ENCODE results near the gene SMYD3.

SMYD3 gene

DNA sequence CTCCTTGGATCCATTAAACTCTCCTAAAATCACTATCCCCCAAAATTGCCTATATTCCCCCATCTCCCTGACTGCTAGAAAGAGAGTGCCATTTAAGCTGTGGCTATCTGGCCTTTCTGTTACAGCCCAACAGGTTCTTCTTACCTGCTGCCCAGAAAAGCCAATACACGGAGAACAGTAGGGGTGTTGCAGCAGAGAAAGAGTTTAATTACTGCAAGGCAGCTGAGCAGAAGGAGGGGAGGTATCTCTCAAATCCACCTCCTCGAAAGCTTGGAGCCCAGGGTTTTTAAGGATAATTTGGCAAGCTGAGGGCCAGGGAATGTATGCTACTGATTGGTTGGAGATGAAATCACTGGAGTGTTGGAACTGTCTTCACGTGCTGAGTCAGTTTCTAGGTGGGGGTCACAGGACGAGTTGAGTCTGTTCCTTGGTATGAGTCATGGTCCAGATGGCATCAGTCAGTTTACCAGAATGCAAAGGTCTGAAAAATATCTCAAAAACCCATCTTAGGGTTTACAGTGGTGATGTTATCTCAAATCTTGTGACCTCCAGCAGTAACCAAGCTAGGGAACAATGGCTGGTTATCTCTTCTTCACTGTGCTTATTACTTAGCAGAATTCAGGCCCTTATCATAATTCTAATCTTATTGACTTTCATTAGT is 89.8 kb downstream of the SMYD3 start:
- Histone ChIP-seq H3K27me3 (no peaks in the 10 kb centered on the region), H3K36me3 (no peaks in the 10 kb centered on the region; the same call in 1 of the 2 replicates), H3K4me3 (ENCODE audit: low read depth, low read length) (no peak overlapping the region), H3K9me3 (no peaks in the 10 kb centered on the region), H3K4me1 (peaks cover 6% of the 10 kb centered on the region; the same call in 1 of the 2 replicates)
- DNase-seq: no peak
- TF ChIP-seq, protein P1, sequence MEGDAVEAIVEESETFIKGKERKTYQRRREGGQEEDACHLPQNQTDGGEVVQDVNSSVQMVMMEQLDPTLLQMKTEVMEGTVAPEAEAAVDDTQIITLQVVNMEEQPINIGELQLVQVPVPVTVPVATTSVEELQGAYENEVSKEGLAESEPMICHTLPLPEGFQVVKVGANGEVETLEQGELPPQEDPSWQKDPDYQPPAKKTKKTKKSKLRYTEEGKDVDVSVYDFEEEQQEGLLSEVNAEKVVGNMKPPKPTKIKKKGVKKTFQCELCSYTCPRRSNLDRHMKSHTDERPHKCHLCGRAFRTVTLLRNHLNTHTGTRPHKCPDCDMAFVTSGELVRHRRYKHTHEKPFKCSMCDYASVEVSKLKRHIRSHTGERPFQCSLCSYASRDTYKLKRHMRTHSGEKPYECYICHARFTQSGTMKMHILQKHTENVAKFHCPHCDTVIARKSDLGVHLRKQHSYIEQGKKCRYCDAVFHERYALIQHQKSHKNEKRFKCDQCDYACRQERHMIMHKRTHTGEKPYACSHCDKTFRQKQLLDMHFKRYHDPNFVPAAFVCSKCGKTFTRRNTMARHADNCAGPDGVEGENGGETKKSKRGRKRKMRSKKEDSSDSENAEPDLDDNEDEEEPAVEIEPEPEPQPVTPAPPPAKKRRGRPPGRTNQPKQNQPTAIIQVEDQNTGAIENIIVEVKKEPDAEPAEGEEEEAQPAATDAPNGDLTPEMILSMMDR (IDR thresholded peaks at IDR 0.05; ENCODE audit: low read depth, low read length): no peak

DNA sequence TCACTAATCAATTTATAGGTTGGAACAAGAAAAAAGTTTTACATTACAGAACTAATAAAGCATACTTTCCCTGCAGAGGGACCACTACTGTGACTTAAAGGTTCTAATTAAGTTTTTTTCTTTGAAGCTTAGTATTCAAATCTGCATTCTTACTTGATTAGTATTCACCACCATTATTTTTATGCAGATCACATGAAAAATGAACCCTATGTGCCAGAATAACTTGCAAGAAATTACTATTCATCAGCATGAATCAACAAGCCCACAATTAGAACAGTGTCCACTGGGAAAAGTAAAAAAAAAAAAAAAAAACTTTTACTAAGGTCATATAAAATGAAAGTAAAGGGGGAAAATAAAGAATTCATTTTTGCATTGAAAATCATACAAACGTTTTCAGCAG is 90.8 kb downstream of the SMYD3 start:
- Histone ChIP-seq H3K9me3 (no peaks in the 10 kb centered on the region), H3K4me1 (peaks cover 6% of the 10 kb centered on the region; the same call in 1 of the 2 replicates), H3K4me3 (ENCODE audit: low read depth, low read length) (no peak overlapping the region), H3K27me3 (no peaks in the 10 kb centered on the region), H3K36me3 (no peaks in the 10 kb centered on the region; the same call in 1 of the 2 replicates)
- DNase-seq: no peak
- TF ChIP-seq, protein P1 (IDR thresholded peaks at IDR 0.05; ENCODE audit: low read depth, low read length): no peak

DNA sequence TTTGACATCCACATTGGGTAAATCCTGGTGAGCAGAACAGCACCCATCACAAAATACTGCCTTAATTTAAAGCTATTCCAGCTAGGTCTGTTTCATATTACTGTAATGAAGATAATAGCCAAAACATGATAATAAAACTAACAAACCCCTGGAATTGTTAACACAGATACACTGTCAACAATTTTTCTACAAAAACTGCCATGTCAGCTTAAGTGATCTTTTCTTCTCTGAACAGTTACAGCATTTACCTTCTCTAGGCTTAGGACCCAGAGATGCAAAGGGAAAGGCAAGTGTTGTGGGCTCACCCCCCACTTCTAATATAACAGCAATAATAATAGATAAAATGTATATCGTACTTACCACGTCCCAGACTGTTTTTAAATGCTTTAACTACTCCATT is 92.1 kb downstream of the SMYD3 start:
- Histone ChIP-seq H3K9me3 (no peaks in the 10 kb centered on the region), H3K4me1 (peaks cover 6% of the 10 kb centered on the region; the same call in 1 of the 2 replicates), H3K36me3 (no peaks in the 10 kb centered on the region; the same call in 1 of the 2 replicates), H3K4me3 (ENCODE audit: low read depth, low read length) (no peak overlapping the region), H3K27me3 (no peaks in the 10 kb centered on the region)
- TF ChIP-seq, protein P1 (IDR thresholded peaks at IDR 0.05; ENCODE audit: low read depth, low read length): no peak
- no peak for DNase-seq

DNA sequence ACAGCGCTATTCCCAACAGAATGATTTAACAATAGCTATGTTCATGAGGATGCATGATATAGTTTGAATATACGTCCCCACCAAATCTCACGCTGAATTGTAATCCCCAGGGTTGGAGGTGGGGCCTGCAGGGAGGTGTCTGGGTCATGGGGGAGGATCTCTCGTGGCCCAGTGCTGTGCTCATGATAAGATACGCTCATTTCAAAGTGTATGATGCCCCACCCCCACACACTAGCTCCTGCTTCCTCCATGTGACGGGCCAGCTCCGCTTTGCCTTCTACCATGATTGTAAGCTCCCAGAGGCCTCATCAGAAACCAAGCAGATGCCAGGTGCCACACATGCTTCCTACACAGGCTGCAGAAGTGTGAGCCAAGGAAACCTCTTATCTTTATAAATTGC is 93.6 kb downstream of the SMYD3 start:
- no peak overlapping the region for H3K4me3 ChIP-seq (ENCODE audit: low read depth, low read length)
- no peaks in the 10 kb centered on the region for H3K27me3 ChIP-seq
- DNase-seq: no peak

DNA sequence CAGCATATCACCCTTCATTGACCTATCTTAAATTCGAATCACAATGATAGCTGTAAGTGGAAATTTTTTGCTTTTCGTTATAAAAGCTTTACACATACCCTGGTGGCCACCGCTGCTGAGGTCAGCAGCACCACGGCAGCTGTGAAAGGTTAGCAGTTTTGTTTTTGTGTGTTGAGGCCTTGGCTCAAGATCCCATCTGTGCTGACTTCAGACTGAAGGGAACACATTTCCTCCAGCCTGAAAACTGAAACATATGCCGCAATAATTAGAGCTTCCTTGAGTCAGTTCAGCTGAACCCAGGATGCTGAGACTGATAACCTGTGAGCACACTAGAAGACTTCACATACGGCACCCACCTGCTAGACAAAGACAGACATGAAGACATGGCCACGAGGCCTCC is 103.0 kb downstream of the SMYD3 start:
- TF ChIP-seq, protein P1 (IDR thresholded peaks at IDR 0.05; ENCODE audit: low read depth, low read length): no peak
- no peak for DNase-seq
- H3K4me3 ChIP-seq (ENCODE audit: low read depth, low read length): no peak overlapping the region

More for the DNA sequence above, 93.6 kb downstream of the SMYD3 start:
- Histone ChIP-seq H3K9me3 (no peaks in the 10 kb centered on the region), H3K36me3 (no peaks in the 10 kb centered on the region; the same call in 1 of the 2 replicates), H3K4me1 (peaks cover 6% of the 10 kb centered on the region; the same call in 1 of the 2 replicates)
- TF ChIP-seq, protein P1 (IDR thresholded peaks at IDR 0.05; ENCODE audit: low read depth, low read length): no peak

DNA sequence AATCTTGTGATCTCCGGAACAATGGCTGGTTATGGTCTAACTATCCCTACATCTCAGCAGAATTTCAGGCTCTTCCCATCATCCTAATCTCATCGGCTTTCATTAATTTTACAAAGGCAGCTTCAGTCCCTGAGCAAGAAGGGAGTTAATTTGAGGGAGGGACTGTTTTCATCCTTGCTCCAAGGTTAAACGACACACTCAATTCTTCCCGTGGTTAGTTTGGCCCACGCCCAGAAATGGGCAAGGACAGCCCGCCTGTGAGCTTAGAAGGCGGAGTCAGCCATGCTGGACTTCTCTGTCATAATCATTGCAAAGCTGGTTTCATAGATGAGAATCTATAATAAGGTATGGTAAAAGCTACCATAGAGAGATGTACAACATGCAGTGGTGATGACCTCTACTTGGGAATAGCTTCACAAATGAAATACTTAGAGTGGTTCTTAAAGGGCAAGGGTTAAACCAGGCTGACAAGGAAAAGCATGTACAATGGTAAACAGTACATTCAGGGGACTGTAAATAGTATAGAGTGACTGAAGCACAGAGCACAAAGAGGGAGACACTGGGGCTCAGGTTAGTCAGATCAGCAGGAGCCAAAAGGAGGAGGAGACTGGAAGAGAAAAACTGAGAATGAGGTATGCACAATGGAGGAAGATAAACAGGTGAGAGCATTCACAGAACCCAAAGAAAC is 108.8 kb downstream of the SMYD3 start:
- Histone ChIP-seq H3K9me3 (no peaks in the 10 kb centered on the region), H3K36me3 (no peaks in the 10 kb centered on the region), H3K4me1 (peaks cover 6% of the 10 kb centered on the region), H3K27me3 (no peaks in the 10 kb centered on the region), H3K4me3 (ENCODE audit: low read depth, low read length) (no peak overlapping the region)
- DNase-seq: peak; percentile 46
- TF ChIP-seq, protein P1 (IDR thresholded peaks at IDR 0.05; ENCODE audit: low read depth, low read length): no peak

More for the DNA sequence above, 103.0 kb downstream of the SMYD3 start:
- Histone ChIP-seq H3K36me3 (no peaks in the 10 kb centered on the region), H3K27me3 (no peaks in the 10 kb centered on the region), H3K4me1 (peaks cover 9% of the 10 kb centered on the region), H3K9me3 (no peaks in the 10 kb centered on the region)
